Measurements from ENCODE around the gene PLEKHA5.

PLEKHA5 gene

DNA sequence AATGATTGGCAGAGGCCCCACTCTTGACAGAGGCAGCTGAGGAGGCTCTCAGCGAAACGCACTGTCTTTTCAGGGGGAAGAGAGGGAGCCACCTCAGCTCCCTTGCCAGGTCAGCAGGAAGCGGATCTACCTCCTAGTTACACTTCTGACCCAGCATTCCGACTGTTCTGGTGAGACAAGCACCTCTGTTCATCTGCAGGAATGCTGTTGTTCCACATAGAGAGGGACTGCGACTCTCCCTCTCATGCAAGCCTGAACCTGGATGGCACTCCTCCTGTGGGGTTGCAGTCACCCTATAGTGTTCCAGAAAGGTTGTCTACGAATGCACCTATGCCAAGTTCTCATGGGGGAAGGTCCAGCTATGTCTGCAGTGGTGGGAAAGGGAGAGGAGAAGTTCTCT, 272.7 kb downstream of the PLEKHA5 start:
- ChIA-PET POLR2A (no interaction called here), CTCF (no interaction called here)
- DNase-seq (ENCODE audit: low read depth, low spot score): no peak
- TF ChIP-seq, protein P1, sequence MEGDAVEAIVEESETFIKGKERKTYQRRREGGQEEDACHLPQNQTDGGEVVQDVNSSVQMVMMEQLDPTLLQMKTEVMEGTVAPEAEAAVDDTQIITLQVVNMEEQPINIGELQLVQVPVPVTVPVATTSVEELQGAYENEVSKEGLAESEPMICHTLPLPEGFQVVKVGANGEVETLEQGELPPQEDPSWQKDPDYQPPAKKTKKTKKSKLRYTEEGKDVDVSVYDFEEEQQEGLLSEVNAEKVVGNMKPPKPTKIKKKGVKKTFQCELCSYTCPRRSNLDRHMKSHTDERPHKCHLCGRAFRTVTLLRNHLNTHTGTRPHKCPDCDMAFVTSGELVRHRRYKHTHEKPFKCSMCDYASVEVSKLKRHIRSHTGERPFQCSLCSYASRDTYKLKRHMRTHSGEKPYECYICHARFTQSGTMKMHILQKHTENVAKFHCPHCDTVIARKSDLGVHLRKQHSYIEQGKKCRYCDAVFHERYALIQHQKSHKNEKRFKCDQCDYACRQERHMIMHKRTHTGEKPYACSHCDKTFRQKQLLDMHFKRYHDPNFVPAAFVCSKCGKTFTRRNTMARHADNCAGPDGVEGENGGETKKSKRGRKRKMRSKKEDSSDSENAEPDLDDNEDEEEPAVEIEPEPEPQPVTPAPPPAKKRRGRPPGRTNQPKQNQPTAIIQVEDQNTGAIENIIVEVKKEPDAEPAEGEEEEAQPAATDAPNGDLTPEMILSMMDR (IDR thresholded peaks at IDR 0.05; ENCODE audit: insufficient read depth, low read length, missing control alignments): no peak
- H3K4me3 ChIP-seq (ENCODE audit: low read depth, low read length): no peak overlapping the region

DNA sequence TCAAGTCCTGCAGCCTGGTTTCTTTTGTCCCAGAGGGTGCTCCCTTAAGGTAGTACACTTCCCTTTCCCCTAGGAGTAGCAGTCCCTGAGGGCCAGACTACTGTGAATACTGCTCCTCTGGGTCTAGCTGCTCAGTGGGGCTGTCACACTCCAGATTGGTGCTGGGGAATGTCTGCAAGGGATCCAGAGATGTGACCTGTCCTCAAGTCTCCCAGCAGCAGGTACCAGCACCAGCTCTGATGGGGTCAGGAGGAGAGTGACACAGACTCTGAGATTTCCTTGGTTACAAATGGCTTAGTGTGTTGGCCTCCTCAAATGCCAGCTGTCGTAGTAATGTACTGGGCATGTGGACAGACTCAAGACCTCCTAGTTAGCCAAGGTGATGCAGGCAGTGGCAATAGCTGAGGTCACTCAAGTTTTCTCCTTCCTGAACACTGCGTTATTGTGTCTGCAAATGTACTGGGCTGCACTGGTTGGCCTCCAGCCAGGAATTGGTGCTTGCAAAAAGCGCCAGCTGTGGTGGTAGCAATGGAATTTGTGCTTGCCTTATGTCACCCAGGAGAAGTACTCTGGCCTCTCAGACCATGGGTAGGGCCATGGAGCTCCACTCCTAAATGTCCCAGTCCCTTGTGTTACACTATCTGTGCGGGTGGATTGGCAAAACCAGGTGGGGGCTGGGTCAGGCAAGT, 273.4 kb downstream of the PLEKHA5 start:
- DNase-seq (ENCODE audit: low read depth, low spot score): no peak
- H3K4me3 ChIP-seq (ENCODE audit: low read depth, low read length): no peak overlapping the region
- POLR2A ChIA-PET: no interaction called here
- CTCF ChIA-PET: no interaction called here
- TF ChIP-seq, protein P1 (IDR thresholded peaks at IDR 0.05; ENCODE audit: insufficient read depth, low read length, missing control alignments): no peak

DNA sequence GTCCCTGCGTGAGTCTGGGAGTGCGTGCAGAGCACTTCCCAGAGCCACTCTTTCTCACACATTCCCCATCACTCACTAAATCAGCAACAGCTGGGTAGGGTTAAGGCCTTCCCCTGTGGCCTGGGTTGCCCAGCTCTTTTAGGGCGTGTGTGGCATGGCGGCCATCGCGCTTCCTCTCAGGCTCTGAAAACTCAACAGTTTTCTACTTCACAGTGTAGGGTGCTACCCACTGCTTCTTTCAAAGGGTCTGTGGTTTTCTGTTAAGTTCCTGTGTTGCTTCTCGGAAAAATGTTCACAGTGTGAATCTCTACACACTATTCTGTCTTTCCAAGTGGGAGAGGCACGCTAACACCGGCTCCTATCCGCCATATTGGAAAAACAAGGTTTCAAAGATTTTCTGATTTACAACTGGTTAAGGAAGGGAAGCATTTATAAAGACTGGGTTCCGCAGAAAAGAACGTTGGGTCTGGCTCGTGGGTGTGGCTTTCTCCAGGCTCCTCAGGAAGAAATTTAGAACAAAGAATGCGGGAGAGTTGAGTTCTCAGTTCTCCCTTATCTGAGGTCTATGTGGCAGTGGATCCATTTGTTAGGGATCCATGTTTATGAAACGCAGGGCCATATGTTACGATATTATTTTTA, 274.8 kb downstream of the PLEKHA5 start:
- TF ChIP-seq, protein P1 (IDR thresholded peaks at IDR 0.05; ENCODE audit: insufficient read depth, low read length, missing control alignments): no peak
- CTCF ChIA-PET: no interaction called here
- POLR2A ChIA-PET: no interaction called here
- DNase-seq (ENCODE audit: low read depth, low spot score): no peak
- no peak overlapping the region for H3K4me3 ChIP-seq (ENCODE audit: low read depth, low read length)

DNA sequence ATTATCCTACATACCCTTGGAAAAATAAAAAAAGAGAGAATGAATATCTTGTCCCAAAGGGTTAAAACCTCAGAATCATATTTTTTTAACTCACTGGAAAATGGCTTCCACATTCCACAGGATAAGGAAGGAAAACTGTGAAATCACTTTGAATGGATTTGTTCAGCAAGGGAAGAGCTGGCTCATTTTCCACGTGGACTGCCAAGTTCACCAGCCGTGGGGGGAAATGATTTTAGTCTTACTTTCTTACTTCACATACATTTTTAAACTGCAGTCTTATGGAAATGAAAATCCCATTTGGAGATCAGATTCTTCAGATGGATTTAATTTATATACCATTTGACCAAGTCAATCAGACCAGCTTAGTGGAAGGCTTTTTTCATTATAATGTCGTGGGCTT, 279.8 kb downstream of the PLEKHA5 start:
- H3K4me3 ChIP-seq (ENCODE audit: low read depth, low read length): no peak overlapping the region
- DNase-seq (ENCODE audit: low read depth, low spot score): no peak
- TF ChIP-seq, protein P1 (IDR thresholded peaks at IDR 0.05; ENCODE audit: insufficient read depth, low read length, missing control alignments): no peak
- POLR2A ChIA-PET: no interaction called here
- CTCF ChIA-PET: interaction anchor here (0.8 to 1.2 kb wide), 2 partner anchors 14 to 121 kb away, joined by 3 read pairs; no protein-coding TSS in a partner anchor

DNA sequence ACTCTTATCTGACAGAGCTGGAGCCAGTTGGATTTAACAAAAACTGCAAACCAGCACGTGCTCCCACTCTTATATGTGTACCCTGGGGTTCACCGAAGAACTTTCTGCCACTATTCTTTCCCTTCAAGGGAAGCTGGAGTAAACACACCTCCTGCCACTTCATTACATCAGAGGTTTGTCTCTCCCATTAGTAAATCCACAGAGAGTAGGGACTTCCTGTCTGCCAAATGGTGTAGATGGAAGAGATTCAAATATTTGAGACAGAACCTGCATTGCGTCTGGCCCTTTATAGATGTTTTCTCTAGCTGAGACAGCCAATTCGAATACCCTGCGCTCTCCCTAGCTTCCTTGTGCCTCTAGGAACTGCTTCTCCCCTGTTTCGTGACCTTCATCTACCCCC, 280.7 kb downstream of the PLEKHA5 start:
- TF ChIP-seq, protein P1 (IDR thresholded peaks at IDR 0.05; ENCODE audit: insufficient read depth, low read length, missing control alignments): no peak
- no peak for DNase-seq (ENCODE audit: low read depth, low spot score)
- ChIA-PET CTCF (interaction anchor here (1.2 kb wide), 1 partner anchor 121 kb away, joined by 3 read pairs; no protein-coding TSS in a partner anchor), POLR2A (no interaction called here)
- H3K4me3 ChIP-seq (ENCODE audit: low read depth, low read length): no peak overlapping the region

DNA sequence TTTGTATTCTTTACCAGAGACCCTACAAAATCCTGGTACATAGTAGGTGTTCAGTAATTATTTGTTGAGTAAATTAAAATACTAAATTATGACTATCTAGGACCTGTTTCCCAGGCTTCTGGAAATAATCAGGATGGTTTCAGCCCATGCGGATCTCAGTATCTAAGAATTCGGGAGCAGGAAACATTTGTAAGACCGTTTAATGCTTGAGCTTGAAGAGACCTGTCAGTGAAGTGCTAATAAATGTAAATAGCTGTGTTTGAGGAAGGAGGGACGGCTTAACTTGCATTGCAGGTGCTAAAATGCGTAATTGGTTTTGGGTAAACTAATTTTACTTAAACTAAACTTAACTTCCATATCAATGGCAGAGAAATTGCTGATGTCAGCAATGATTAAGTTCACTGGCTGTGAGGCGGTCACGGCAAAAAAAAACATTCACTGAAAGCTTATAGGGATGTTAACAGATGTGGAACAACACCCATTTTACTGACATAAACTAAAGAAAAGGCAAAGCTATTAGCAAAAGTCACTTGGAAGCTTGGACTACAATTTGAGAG, 281.2 kb downstream of the PLEKHA5 start:
- no peak for DNase-seq (ENCODE audit: low read depth, low spot score)
- TF ChIP-seq, protein P1 (IDR thresholded peaks at IDR 0.05; ENCODE audit: insufficient read depth, low read length, missing control alignments): no peak
- ChIA-PET POLR2A (no interaction called here), CTCF (interaction anchor here (1.2 kb wide), 1 partner anchor 122 kb away, joined by 3 read pairs; no protein-coding TSS in a partner anchor)
- H3K4me3 ChIP-seq (ENCODE audit: low read depth, low read length): no peak overlapping the region
